ENCODE measurements around the gene ARHGEF37. TPM values are rescaled to one million over a fixed set of nuclear protein-coding genes. Genes with fewer than 3 reads are reported as not detected.
"Not testable (repeated sequence)": the region's sequence is repeated elsewhere in the genome, so short reads cannot be mapped to it uniquely, and the experiment has no call there.

The ARHGEF37 gene
- total RNA-seq (2014; rRNA removed; shearing (Covaris generic)), result 0.24 and 0.29 TPM in 2 replicates

- DNase-seq (ENCODE audit: low read depth), result peak; percentile 56
Measured at GRCh38 chr5:149581192-149581861, at the start of gene ARHGEF37. Gene ARHGEF37, plus strand, starts transcription at chr5:149581498. Its CDS starts 16,272 bp downstream, at chr5:149597770.

- DNase-seq (ENCODE audit: low read depth), result no peak
Measured at GRCh38 chr5:149532413-149532812, 48.9 kb upstream of the ARHGEF37 start.

GRCh38 chr5:149535787-149536186, 45.5 kb upstream of the ARHGEF37 start:
- DNase-seq (ENCODE audit: low read depth), result not testable (repeated sequence)

- no peak for DNase-seq (ENCODE audit: low read depth)
Measured at GRCh38 chr5:149537374-149537975, 43.8 kb upstream of the ARHGEF37 start.

GRCh38 chr5:149540089-149540488, 41.2 kb upstream of the ARHGEF37 start:
- DNase-seq (ENCODE audit: low read depth), result no peak

- no peak for DNase-seq (ENCODE audit: low read depth)
Measured at GRCh38 chr5:149541893-149542292, 39.4 kb upstream of the ARHGEF37 start.

- DNase-seq (ENCODE audit: low read depth), result no peak
Measured at GRCh38 chr5:149543361-149544027, 37.8 kb upstream of the ARHGEF37 start.

- DNase-seq (ENCODE audit: low read depth), result no peak
Measured at GRCh38 chr5:149544028-149544420, 37.3 kb upstream of the ARHGEF37 start.

- no peak for DNase-seq (ENCODE audit: low read depth)
Measured at GRCh38 chr5:149545327-149545726, 36.0 kb upstream of the ARHGEF37 start.

GRCh38 chr5:149546974-149547373, 34.3 kb upstream of the ARHGEF37 start:
- DNase-seq (ENCODE audit: low read depth), result no peak

- peak; percentile 36 for DNase-seq (ENCODE audit: low read depth)
Measured at GRCh38 chr5:149549461-149550267, 31.6 kb upstream of the ARHGEF37 start.

- DNase-seq (ENCODE audit: low read depth), result peak; percentile 60
Measured at GRCh38 chr5:149550268-149550583, 31.1 kb upstream of the ARHGEF37 start.

- no peak for DNase-seq (ENCODE audit: low read depth)
Measured at GRCh38 chr5:149550594-149551226, 30.6 kb upstream of the ARHGEF37 start.

- peak; percentile 95 for DNase-seq (ENCODE audit: low read depth)
Measured at GRCh38 chr5:149551227-149552037, 29.9 kb upstream of the ARHGEF37 start, which contains the start of gene CSNK1A1. Gene CSNK1A1, minus strand, starts transcription at chr5:149551439. Its CDS starts 475 bp downstream, at chr5:149550964.

- no peak for DNase-seq (ENCODE audit: low read depth)
Measured at GRCh38 chr5:149552038-149552494, 29.2 kb upstream of the ARHGEF37 start.

GRCh38 chr5:149552553-149553160, 28.6 kb upstream of the ARHGEF37 start:
- no peak for DNase-seq (ENCODE audit: low read depth)

- no peak for DNase-seq (ENCODE audit: low read depth)
Measured at GRCh38 chr5:149559706-149560105, 21.6 kb upstream of the ARHGEF37 start.

- DNase-seq (ENCODE audit: low read depth), result peak; percentile 96
Measured at GRCh38 chr5:149561848-149562247, 19.4 kb upstream of the ARHGEF37 start.

GRCh38 chr5:149563466-149563865, 17.8 kb upstream of the ARHGEF37 start:
- no peak for DNase-seq (ENCODE audit: low read depth)

GRCh38 chr5:149564542-149565140, 16.7 kb upstream of the ARHGEF37 start:
- DNase-seq (ENCODE audit: low read depth), result peak; percentile 79

All from RPMI7951 (cell line).